ENCODE results near the gene SESTD1.
"Not testable (repeated sequence)": the region's sequence is repeated elsewhere in the genome, so short reads cannot be mapped to it uniquely, and the experiment has no call there.

Gene SESTD1

DNA sequence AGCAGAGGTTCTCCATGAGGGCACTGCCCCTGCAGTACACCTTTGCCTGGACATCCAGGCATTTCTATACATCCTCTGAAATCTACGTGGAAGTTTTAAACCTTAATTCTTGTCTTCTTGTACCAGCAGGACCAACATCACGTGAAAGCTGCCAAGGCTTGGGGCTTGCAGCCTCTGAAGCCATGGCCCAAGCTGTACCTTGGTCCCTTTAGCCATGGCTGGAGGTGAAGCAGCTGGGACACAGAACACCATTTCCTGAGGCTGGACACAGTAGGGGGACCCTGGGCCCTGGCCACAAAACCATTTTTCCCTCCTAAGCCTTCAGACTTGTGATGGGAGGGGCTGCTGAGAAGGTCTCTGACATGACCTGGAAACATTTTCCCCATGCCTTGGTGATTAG is 181.9 kb downstream of the SESTD1 start:
- Mint-ChIP-seq H3K27ac (no peak overlapping the region), H3K27me3 (no peaks in the 10 kb centered on the region), H3K4me3 (no peak overlapping the region), H3K9me3 (peaks cover 9 to 21% of the 10 kb centered on the region in 2 donors), H3K4me1 (no peaks in the 10 kb centered on the region)
- ATAC-seq = no peak
- DNase-seq = no peak

DNA sequence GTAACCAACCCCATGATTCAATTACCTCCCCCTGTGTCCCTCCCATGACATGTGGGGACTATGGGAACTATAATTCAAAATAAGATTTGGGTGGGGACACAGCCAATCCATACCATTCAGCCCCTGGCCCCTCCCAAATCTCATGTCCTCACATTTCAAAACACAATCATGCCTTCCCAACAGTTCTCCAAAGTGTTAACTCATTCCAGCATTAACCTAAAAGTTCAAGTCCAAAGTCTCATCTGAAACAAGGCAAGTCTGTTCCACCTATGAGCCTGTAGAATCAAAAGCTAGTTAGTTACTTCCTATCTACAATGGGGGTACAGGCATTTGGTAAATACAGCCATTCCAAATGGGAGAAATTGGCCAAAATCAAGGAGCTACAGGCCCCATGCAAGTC is 182.7 kb downstream of the SESTD1 start:
- Mint-ChIP-seq H3K4me1 (no peaks in the 10 kb centered on the region), H3K4me3 (no peak overlapping the region), H3K27me3 (no peaks in the 10 kb centered on the region), H3K27ac (no peak overlapping the region), H3K9me3 (peaks cover 15 to 29% of the 10 kb centered on the region in 2 donors)
- no peak for DNase-seq
- no peak for ATAC-seq

DNA sequence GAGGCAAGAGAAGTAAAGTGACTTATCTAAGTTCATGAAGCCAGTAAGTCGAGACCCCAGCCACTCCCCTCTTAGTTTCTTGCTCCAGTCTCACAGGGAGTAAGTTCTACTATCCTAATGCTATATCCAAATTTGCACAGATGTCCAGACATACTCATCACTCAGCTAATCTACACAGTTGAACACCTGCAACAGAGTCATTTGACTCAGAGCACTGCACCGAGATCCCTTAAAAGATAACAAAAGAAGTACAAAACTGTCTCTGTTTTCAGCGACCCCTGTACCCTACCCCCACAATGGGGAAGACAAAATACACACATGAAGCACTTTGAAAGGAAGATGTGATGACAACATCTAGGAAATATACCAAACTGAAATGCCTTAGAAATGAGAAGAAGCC is 192.1 kb downstream of the SESTD1 start:
- Mint-ChIP-seq H3K4me1 (no peaks in the 10 kb centered on the region), H3K27me3 (no peaks in the 10 kb centered on the region), H3K27ac (no peak overlapping the region), H3K4me3 (no peak overlapping the region), H3K9me3 (peaks cover 17 to 30% of the 10 kb centered on the region in 2 donors)
- ATAC-seq = no peak
- DNase-seq = no peak

DNA sequence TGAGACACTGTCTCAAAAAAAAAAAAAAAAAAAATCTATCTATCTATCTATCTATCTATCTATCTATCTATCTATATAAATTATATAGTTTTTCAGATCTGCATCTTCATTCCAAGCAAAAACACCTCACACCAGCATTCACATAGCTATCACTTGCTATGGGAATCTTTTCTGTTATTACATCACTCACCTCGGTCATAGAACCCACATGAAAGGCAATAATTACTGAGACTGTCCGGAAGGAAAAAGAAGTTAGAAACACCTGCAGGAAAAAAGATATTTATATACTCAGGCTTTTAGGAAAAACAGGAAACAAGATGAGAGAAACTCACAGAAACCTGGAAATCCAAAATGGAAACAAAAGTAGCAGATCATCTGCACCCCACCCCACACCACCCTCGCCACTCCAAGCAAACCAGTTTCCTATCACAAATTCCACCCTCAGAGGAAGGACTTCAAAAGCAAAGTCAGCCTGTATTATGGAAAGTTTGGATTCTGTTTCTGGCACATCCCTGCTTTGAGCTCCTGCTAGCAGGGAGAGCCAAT is 192.7 kb downstream of the SESTD1 start:
- H3K27ac Mint-ChIP-seq = no peak overlapping the region
- no peaks in the 10 kb centered on the region for H3K27me3 Mint-ChIP-seq
- H3K4me3 Mint-ChIP-seq = no peak overlapping the region
- H3K4me1 Mint-ChIP-seq = no peaks in the 10 kb centered on the region
- DNase-seq (no peak), ATAC-seq (no peak)
- H3K9me3 Mint-ChIP-seq = peaks cover 11 to 29% of the 10 kb centered on the region in 2 donors

DNA sequence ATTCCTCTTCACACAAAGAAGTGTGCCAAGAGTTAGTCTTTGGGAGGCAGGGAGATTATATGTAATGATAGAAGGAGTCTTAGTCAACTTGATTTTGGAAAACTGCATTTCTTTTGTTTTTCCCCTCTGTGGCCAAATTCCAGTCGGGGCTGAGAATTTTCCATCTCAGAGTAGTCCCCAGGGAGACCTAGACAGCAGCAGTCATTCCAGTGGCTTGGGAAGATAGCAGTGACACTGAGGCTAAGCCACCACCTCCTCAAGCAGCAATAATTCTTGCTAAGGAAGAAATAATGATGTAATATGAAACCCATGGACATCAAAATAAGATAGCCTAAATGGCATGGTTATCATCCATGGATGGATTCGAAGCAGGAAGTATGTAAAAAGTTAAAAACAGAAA is 193.7 kb downstream of the SESTD1 start:
- H3K4me1 Mint-ChIP-seq = no peaks in the 10 kb centered on the region
- no peak for DNase-seq
- peaks cover 7 to 25% of the 10 kb centered on the region in 2 donors for H3K9me3 Mint-ChIP-seq
- H3K27me3 Mint-ChIP-seq = no peaks in the 10 kb centered on the region
- H3K4me3 Mint-ChIP-seq = no peak overlapping the region
- ATAC-seq = no peak
- H3K27ac Mint-ChIP-seq = peak overlapping the region in 1 of 2 donors; percentile 66

DNA sequence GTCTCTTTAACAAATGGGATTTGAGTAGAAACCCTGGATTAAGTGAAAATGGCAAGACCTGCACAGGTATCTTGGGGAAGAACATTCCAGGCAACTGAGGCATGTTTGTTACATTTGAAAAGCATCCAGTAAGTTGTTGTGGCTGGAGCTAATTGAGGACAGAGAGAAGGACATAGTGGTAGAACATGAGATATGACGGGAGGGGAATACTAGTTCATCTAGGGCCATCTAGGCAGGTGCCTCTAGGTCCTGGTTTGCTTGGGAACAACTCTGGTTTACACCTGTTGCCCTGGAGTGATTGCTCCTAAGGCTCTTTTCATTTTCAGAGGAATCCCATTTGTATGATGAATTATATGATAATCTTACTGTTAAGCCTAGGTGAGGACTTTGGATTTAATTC is 194.9 kb downstream of the SESTD1 start:
- DNase-seq (no peak), ATAC-seq (no peak)
- H3K4me1 Mint-ChIP-seq = no peaks in the 10 kb centered on the region
- H3K27me3 Mint-ChIP-seq = no peaks in the 10 kb centered on the region
- no peak overlapping the region for H3K27ac Mint-ChIP-seq
- H3K4me3 Mint-ChIP-seq = no peak overlapping the region
- peaks cover 11 to 33% of the 10 kb centered on the region in 2 donors for H3K9me3 Mint-ChIP-seq

DNA sequence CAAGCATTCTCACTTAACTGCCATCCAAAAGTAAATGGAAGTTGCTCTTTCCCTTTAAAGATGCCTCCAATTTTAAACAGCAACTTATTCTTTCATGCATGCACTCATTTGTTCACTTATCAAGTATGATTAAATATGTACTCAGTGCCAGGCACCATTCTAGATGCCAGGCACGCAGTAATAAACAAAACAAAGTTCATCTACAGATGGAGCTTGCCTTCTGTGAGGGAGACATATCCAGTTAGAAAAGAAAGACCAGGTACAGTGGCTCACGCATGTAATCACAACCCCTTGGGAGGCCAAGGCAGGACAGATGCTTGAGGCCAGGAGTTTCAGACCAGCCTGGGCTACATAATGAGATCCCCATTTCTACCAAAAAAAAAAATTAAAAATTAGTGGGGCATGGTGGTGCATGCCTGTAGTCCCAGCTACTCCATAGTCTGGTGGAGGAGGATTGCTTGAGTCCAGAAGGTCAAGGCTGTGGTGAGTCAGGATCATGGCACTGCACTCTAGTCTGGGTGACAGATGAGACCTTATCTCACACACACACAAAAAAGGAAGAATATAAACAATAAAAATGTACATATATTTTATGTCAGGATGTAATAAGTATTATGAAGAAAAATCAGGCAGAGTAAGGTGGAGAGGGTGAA is 195.5 kb downstream of the SESTD1 start:
- H3K9me3 Mint-ChIP-seq = peaks cover 11 to 33% of the 10 kb centered on the region in 2 donors
- no peak for DNase-seq
- H3K27ac Mint-ChIP-seq = no peak overlapping the region
- no peak for ATAC-seq
- H3K4me3 Mint-ChIP-seq = no peak overlapping the region
- no peaks in the 10 kb centered on the region for H3K27me3 Mint-ChIP-seq
- no peaks in the 10 kb centered on the region for H3K4me1 Mint-ChIP-seq

DNA sequence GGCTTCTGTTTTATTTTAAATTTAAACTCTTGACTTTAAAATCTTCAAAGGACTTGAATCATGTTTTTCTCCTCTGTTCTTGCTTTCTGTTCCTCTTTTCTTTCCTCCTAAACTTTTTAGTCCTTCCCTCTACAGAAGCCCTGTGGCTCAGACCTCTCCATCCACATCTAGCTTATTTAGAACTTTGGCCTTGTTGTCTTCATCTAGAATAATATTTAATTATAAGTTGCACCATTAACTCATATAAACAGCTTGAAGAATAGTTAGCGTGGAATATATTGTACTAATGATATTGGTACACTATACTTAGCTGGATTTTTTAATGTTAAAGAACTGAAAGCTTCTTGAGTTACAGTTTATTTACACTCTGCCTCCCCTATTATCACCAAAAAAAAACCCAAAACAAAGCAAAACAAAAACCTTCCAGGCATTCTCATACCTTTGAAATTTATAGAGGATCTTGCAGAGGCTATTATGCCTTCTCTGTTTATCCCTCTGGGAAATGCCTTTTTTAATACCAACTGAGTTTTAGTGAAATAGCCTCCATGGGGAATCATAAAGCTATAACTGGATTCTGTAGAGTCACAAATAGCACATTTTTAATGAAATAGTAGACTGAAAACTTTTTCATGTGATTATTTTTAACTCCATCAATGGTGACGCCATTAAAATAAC is 205.5 kb downstream of the SESTD1 start:
- ATAC-seq (no peak), DNase-seq (no peak)
- Mint-ChIP-seq H3K4me3 (no peak overlapping the region), H3K27ac (no peak overlapping the region), H3K9me3 (no peaks in the 10 kb centered on the region), H3K27me3 (no peaks in the 10 kb centered on the region), H3K4me1 (no peaks in the 10 kb centered on the region)

DNA sequence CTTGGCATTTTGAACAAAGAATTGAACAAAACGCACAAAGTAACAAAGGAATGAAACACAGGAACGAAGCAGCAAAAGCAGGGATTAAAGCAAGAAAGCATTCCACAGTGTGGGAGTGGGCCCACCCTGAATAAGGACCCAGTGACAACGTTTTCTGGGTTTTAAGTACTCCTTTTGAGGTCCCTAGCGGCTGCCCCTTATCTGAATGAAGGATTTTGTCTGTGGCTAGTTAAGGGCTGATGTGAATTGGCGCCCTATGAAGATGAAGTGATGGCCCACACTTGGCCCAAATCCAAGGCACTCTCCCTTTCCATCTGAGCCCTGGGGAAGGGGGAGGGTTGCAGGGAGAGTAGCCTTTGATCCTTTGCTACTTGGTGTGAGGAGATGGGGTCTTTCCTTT is 206.9 kb downstream of the SESTD1 start:
- ATAC-seq (no peak), DNase-seq (no peak)
- H3K27ac Mint-ChIP-seq = no peak overlapping the region
- no peaks in the 10 kb centered on the region for H3K9me3 Mint-ChIP-seq
- no peaks in the 10 kb centered on the region for H3K4me1 Mint-ChIP-seq
- no peaks in the 10 kb centered on the region for H3K27me3 Mint-ChIP-seq
- no peak overlapping the region for H3K4me3 Mint-ChIP-seq

DNA sequence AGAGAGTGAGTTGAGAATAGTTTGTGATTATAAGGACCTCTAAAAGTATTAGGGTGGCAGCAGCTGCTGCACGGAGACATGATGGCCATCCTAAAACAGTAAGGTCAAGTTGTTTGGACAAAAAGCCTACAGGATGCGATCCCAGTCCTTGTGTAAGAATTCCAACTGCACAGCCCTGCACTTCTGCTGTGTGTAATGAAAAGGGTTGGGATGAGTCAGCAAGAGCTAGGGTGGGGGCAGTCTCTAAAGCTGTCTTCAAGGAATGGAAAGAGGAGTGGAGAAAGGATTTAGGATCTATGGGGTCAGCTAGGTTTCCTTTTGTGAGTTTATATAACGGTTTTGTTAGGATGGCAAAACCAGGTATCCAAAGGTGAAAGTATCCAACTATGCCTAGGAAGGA is 211.1 kb downstream of the SESTD1 start:
- H3K4me1 Mint-ChIP-seq, DNase-seq, H3K27me3 Mint-ChIP-seq, H3K9me3 Mint-ChIP-seq, ATAC-seq, H3K27ac Mint-ChIP-seq, H3K4me3 Mint-ChIP-seq: not testable (repeated sequence)

All from stimulated activated naive CD8-positive, alpha-beta T cell treated with anti-CD3 and anti-CD28 coated beads, Interleukin-15, amount 100 ng/mL, for 72 hours (primary cell).